GM13977 (cell line): Measurements from ENCODE around the gene GIMAP1.

Source experiments
- DNase-seq: peaks from one replicate; pipeline ENCODE4 v3.0.0; 2012; ENCODE audit warnings: low spot score
- in situ Hi-C: fragments of 300-500 bp; cut with MboI; formaldehyde crosslinking; loops from one replicate; pipeline ENCODE4 v1.12.0; 2022; ENCODE audit warnings: low sequenced_read_pairs, low pct_unique_long_range_greater_than_20kb, mixed read lengths, inconsistent platforms; ENCODE audit not compliant: unreplicated experiment
- TF ChIP-seq, protein P1 (sequence below): IDR thresholded peaks from 2 replicates; pipeline ENCODE4 v1.5.1; 2012; ENCODE audit warnings: mild to moderate bottlenecking, control low read depth; ENCODE audit not compliant: insufficient read depth; ENCODE audit errors: extremely low read depth, missing control alignments

Gene GIMAP1

DNA sequence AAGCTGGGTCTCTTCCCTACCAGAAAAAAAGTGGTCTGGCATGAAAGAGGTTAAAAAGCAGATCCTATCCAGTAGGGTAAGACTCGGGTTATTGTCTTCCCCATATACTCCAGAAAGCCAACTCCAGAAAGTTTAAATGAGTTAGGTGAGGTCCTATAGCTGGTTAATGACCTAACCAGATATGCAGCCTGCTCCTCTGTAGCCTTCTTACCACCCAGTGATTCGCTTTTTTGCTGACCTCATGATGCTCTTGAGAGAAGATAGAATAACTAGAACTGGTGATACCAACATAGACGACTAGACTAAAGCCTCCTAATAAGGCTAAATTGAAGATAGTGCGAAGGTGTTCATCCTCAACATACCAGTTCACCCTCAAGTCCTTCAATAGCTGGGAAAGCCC, 675 bp upstream of the GIMAP1 start:
- in situ Hi-C loops: no loop called here
- TF ChIP-seq, protein P1, sequence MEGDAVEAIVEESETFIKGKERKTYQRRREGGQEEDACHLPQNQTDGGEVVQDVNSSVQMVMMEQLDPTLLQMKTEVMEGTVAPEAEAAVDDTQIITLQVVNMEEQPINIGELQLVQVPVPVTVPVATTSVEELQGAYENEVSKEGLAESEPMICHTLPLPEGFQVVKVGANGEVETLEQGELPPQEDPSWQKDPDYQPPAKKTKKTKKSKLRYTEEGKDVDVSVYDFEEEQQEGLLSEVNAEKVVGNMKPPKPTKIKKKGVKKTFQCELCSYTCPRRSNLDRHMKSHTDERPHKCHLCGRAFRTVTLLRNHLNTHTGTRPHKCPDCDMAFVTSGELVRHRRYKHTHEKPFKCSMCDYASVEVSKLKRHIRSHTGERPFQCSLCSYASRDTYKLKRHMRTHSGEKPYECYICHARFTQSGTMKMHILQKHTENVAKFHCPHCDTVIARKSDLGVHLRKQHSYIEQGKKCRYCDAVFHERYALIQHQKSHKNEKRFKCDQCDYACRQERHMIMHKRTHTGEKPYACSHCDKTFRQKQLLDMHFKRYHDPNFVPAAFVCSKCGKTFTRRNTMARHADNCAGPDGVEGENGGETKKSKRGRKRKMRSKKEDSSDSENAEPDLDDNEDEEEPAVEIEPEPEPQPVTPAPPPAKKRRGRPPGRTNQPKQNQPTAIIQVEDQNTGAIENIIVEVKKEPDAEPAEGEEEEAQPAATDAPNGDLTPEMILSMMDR: no peak

DNA sequence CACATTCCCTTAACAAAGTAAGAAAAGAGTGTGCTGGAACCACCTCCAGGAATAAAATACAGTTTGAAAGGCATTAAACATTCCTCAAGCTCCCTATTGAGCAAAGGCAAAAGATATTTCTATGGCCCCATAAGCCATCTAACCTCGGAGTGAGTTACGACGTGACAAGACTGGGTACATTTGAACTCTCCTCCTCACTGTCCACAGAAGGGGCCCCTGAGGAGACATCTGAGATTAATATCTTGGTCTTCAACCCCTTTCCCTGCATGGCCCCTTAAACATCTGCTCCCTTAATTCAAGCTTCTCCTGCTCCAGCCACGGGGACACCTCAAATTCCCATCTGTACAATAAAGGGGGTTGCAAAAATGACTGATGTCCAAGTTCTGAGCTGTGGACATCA, 526 bp downstream of the GIMAP1 start:
- DNase-seq: no peak
- in situ Hi-C loops: no loop called here
- TF ChIP-seq, protein P1: no peak

More for the DNA sequence above, 675 bp upstream of the GIMAP1 start:
- DNase-seq: no peak

DNA sequence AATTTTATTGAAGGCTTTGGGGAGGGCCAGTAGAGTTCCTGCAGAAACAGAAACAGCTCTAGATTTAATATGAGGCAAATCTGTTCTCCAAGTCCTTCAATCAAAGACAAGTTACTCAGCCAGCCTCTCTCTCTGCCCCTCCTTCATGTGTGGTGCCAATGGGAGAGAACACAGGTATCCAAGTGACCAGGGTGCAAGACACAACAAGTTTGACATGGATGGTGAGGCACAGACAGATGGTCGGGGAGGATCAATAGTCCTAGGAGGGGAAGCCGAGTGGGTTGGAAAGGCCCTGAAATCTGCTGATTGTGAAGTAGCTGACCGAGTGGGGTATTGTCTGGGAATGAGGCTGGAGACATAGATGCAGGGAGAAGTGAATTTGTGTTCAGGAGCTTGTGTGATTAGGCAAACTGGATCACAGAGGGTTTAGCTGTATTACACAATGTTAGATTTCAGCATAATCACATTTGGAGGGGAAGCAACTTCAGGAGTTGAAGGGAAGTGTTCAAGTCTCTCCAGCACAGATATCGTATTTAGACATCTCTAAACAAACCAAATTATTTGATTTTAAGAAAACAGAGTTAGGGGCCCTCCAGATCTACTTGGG, 1.5 kb downstream of the GIMAP1 start:
- in situ Hi-C loops: no loop called here
- DNase-seq: no peak
- TF ChIP-seq, protein P1: no peak

DNA sequence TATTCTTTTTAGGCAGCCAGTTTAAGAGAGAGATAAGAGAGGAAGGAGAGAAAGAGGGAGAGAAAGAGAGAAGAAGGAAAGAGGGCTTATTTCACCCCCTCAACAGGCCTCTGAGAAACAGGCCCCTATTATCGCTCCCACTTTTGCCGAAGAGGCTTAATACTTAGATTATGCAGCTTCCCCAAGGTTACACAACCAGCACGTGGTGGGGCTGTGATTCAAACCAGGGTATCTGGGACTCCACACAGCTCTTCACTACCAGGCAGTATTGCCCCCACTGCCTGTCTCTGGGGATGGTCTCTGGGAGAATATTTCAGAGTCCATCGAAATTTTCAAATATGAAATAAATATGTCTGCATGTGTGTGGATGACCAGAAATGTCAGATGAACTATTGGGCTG, 3.0 kb downstream of the GIMAP1 start:
- TF ChIP-seq, protein P1: no peak
- in situ Hi-C loops: no loop called here
- DNase-seq: no peak

DNA sequence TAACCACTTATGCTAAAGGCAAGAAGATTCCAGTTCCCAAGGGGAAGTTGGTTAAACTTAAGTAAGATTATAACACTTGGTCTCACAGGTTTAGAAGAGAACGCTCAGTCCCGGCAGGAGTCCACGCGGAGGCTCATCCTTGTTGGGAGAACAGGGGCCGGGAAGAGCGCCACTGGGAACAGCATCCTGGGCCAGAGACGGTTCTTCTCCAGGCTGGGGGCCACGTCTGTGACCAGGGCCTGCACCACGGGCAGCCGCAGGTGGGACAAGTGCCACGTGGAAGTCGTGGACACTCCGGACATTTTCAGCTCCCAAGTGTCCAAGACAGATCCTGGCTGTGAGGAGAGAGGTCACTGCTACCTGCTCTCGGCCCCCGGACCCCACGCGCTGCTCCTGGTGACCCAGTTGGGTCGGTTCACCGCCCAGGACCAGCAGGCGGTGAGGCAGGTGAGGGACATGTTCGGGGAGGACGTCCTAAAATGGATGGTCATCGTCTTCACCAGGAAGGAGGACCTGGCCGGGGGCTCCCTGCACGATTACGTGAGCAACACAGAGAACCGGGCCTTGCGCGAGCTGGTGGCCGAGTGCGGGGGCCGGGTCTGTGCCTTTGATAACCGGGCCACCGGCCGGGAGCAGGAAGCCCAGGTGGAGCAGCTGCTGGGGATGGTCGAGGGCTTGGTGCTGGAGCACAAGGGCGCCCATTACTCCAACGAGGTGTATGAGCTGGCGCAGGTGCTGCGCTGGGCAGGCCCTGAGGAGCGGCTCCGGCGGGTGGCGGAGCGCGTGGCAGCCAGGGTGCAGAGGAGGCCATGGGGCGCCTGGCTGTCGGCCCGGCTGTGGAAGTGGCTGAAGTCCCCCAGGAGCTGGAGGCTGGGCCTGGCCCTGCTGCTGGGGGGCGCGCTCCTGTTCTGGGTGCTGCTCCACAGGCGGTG, 3.8 kb downstream of the GIMAP1 start:
- TF ChIP-seq, protein P1: no peak
- no peak for DNase-seq
- in situ Hi-C loops: no loop called here

DNA sequence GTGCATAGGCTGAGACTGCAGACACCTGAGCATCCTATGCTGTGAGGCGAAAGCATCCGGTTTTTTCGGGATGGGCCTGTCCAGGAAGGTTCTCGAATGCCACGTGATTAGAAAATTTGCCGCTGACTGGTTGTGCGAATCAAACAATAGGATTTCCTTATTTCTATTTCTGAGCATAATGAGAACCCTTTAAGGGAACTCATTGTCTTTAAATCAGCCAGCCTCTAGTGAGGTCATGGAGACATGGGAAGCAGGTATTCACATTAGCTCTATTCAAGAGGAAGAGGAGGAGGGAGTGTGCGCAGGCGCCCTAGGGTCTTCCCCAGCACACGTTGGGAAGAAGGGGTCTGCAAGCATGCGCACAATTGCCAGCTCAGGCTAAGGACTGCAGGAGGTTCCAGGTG, 5.6 kb downstream of the GIMAP1 start:
- in situ Hi-C loops: no loop called here
- TF ChIP-seq, protein P1: no peak
- no peak for DNase-seq
